ENCODE data around the gene CUEDC1.

- TF ChIP-seq POLR2A (IDR thresholded peaks at IDR 0.05; ENCODE audit: low read depth, low read length) = no peak
- TF ChIP-seq PAX5 (IDR thresholded peaks at IDR 0.05; ENCODE audit: insufficient read depth, low read length, severe bottlenecking) = no peak
Observed at GRCh38 chr17:57987581-57988300, 32.5 kb upstream of the CUEDC1 start, which contains the start of gene VEZF1.
